KOPT-K1 (cell line): ENCODE data around the gene ABLIM1.

ENCODE experiments used
- H3K27ac ChIP-seq: fragments of 200-600 bp; sonication (generic); 2 replicates; pipeline ENCODE4 v1.5.1; 2016; ENCODE audit warnings: antibody characterized with exemption, mild to moderate bottlenecking, low read depth, low read length; ENCODE audit not compliant: poor library complexity, severe bottlenecking
- H3K36me3 ChIP-seq: fragments of 200-600 bp; sonication (generic); 2 replicates; pipeline ENCODE4 v1.5.1; 2017; ENCODE audit warnings: antibody characterized with exemption, mild to moderate bottlenecking, low read length, moderate library complexity; ENCODE audit not compliant: insufficient read depth
- H3K9me3 ChIP-seq: fragments of 200-600 bp; sonication (generic); 2 replicates; pipeline ENCODE4 v1.5.1; 2017; ENCODE audit warnings: antibody characterized with exemption, low read length, mild to moderate bottlenecking; ENCODE audit not compliant: insufficient read depth, poor library complexity, severe bottlenecking

The ABLIM1 gene

DNA sequence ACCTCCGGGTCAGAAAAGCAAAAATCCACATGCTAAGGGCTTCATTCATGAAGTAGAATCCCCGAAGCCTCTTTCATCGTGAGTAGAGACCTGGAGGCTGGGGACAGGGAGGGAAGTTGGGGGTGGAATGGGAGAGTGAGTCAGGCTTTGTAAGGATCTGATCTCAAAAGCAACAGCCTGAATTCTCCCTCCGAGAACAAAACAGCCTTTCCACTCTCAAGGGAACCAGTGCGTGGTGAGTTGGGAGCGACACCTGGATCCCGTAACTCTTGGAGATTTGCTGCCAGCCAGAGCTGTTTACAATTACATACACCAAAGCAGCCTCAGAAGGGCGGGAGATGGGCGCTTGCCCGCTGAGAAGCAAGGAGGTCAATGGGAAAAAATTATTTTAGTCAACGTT is 264.6 kb downstream of the ABLIM1 start:
- H3K27ac ChIP-seq = no peak overlapping the region
- H3K36me3 ChIP-seq = no peaks in the 10 kb centered on the region
- no peaks in the 10 kb centered on the region for H3K9me3 ChIP-seq

DNA sequence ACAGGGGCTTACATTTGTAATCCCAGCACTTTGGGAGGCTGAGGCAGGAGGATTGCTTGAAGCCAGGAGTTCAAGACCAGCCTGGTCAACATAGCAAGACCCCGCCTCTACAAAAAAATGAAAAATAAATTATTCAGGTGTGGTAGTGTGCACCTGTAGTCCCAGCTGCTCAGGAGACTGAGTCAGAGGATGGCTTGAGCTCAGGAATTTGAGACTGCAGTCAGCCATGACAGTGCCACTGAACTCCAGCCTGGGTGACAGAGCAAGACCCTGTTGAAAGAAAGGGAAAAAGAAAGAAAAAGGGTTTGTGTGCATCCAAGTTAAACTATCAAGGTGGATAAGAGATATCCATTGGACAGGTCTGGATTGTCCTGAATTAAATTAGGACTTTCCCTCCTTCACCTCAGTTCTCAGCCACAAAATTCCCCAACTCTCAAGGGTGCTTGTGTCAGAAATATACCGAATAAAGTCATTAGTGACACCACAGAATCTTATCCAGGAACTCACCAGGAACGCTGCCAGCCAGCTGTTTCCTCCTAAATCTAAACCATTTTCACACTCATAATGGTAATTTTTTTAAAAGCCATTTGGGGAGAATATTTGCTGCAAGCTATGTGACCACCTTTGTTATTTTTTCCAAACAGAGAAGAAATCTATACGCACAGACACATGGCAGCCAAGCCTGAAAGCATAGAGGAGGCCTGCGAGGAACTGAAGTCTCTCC is 265.8 kb downstream of the ABLIM1 start:
- Histone ChIP-seq H3K9me3 (no peaks in the 10 kb centered on the region), H3K36me3 (no peaks in the 10 kb centered on the region), H3K27ac (no peak overlapping the region)

DNA sequence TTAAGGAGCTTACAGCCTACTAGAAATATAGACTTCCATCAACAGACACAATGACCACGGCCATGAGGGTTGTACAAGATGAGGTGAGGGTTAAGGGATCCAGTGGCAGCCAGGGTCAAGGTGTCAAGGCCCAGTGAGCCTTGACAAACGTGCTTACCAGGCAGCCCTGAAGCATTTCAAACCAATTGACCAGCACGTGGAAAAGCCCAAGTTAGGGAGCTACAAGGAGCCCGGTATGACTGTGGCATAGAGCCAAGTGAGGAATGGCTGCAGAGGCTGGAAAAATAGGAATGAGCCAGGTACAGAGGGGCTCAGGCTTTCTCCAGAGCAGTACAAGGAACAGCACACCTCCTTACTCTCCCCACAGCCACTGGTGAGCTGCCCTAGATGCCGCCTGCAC is 266.5 kb downstream of the ABLIM1 start:
- Histone ChIP-seq H3K36me3 (no peaks in the 10 kb centered on the region), H3K27ac (no peak overlapping the region), H3K9me3 (no peaks in the 10 kb centered on the region)

DNA sequence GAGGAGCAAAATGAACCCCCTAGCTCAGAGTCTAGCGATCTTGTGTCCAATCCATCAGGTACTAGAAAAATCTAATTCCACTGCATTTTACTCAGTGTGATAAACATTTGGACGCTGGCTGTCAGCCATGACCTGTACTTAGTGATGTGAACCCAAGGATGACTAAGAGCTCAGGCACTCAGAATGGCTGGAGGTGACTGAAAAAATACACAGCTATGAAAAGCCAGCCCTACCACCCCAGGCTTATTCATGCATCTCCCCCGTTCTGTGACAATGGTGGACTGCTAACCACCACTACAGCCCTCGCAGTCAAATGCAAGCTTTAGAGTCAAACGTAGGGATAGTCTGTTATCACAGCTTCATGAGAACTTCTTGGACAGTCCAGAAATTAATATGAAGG is 268.6 kb downstream of the ABLIM1 start:
- no peak overlapping the region for H3K27ac ChIP-seq
- H3K36me3 ChIP-seq = no peaks in the 10 kb centered on the region
- no peaks in the 10 kb centered on the region for H3K9me3 ChIP-seq

DNA sequence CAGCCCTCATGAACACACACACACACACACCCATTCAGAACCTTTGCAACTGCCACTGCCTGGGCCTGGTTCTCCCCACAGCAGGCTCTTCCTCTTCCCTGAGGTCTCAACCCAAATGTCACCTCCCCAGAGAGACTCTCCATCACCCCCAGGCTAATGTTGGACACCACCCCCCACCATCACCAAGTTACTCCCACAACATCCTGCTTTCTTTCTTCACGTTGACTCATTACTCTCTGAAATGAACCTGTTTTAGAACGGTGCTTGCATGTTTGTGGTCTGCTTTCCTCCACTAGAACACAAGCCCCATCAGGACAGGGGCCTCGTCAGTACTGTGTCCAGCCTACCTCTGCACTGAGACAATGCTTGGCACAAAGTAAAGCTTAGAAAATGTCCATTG is 269.8 kb downstream of the ABLIM1 start:
- Histone ChIP-seq H3K9me3 (no peaks in the 10 kb centered on the region), H3K27ac (no peak overlapping the region), H3K36me3 (no peaks in the 10 kb centered on the region)

DNA sequence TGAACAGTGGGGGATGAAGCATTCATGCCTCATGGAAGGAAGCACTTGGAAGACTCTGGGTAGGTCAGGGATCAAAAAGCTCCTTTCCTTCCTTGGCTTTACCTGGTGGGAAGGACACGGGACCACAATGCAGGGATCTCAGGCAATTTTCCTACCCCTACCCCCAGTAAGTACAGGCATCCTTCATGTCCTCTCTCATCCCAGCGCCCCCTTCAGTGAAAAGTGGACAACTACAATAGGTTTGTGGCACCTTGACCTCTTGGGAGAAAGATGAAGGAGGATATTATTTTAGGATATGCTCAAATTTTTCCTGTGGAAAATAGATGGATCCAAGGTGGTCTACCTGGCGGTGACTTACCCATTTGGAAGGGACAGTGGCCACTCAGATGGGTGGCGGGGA is 270.3 kb downstream of the ABLIM1 start:
- H3K9me3 ChIP-seq = no peaks in the 10 kb centered on the region
- H3K36me3 ChIP-seq = no peaks in the 10 kb centered on the region
- H3K27ac ChIP-seq = no peak overlapping the region

DNA sequence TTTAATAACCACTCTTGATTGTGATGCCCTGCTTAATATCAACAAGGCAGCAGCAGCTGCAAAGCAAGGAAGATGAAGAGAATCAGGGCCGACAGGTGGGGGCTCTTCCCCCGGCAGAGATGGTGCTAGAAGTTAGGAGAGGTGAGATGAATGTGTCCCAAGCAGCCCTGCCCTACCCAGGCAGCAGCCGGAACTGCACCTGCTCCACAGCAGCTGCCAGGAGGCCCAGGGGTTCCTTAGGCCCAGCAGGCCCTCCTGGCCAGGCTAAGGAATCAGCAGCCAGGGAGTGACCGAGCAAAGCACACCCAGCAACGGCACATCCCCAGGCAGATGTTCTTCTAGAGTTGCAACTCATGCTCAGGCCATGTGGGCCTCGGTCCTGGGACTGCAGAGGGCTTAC is 271.6 kb downstream of the ABLIM1 start:
- H3K36me3 ChIP-seq = no peaks in the 10 kb centered on the region
- no peak overlapping the region for H3K27ac ChIP-seq
- H3K9me3 ChIP-seq = no peaks in the 10 kb centered on the region

DNA sequence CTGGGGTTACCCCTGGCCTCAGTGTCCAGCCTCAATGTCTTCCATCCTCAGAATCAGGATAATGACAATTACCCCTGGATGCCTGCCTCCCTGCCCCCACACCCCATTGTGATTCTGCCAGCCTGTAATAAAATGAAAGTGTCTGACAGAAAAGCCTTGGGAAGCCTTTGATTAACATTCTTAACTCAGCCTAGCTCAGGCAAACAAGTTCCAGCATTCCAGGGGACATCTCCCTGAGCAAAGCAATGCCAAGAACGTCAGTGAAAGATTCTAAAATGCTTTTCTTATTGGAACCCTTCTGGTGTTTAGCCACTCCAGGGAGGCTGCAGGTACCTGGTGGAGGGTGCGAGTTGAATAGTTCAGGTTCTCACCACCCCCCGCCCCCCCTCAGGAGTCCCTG is 272.5 kb downstream of the ABLIM1 start:
- no peaks in the 10 kb centered on the region for H3K9me3 ChIP-seq
- no peak overlapping the region for H3K27ac ChIP-seq
- no peaks in the 10 kb centered on the region for H3K36me3 ChIP-seq

DNA sequence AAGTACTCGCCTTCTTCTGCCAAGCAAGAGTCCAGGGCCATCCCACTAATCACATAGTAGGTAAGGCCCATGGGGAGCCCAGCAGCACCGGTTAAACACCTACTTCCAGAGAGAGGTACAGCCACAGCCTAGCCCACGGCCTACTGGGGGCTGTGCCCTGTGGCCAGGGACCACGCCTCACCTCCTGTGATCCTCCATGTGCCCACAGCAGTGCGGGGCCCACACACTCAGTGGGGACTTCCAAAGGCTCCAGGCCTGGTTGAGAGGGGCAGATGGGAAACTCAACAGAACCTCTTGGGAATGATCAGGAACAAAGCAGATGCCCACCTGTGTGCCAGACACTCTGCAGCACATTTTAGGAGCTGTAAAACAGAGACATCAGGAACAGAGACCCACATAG is 273.5 kb downstream of the ABLIM1 start:
- Histone ChIP-seq H3K9me3 (no peaks in the 10 kb centered on the region), H3K27ac (no peak overlapping the region), H3K36me3 (no peaks in the 10 kb centered on the region)

DNA sequence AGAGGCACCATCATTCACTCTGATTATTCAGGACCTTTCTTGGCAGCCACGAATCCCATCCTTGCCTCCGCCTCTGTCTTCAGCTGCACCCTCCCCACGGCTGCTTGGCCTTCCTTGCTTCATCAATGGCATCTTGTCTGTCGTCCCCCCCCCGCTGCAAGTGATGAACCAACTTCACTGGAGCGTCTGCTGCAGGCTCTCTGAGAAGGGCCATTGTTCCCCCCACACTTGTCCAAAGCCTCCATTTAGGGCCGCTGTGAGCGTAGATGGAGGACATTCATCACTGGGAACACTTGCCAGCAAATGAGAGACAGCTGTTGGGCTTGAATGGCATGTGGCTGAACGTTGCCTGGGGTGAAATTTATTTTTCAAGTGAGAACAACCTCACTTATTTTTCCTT is 273.9 kb downstream of the ABLIM1 start:
- Histone ChIP-seq H3K9me3 (no peaks in the 10 kb centered on the region), H3K36me3 (no peaks in the 10 kb centered on the region), H3K27ac (no peak overlapping the region)
